OCI-LY1 (cell line): ENCODE results near the gene LANCL2.

Experiments used
- H2AFZ ChIP-seq: fragments of 200-600 bp; sonication (generic), shearing (Covaris generic); 2 replicates; pipeline ENCODE4 v1.6.0; 2014; ENCODE audit warnings: antibody characterized with exemption, mild to moderate bottlenecking, low read length
- H3F3A ChIP-seq: fragments of 200-600 bp; sonication (generic), shearing (Covaris generic); 2 replicates; pipeline ENCODE4 v1.6.0; 2014; ENCODE audit warnings: mild to moderate bottlenecking, antibody characterized with exemption, low read length, moderate library complexity; ENCODE audit not compliant: insufficient read depth
- H3K27ac ChIP-seq: fragments of 200-600 bp; sonication (generic); 2 replicates; pipeline ENCODE4 v1.5.1; 2014; ENCODE audit warnings: low read length, mixed run types, mild to moderate bottlenecking, low read depth; ENCODE audit not compliant: poor library complexity, severe bottlenecking
- H3K27me3 ChIP-seq: fragments of 200-600 bp; sonication (generic); 2 replicates; pipeline ENCODE4 v1.6.0; 2014; ENCODE audit warnings: antibody characterized with exemption, mild to moderate bottlenecking, low read length, moderate library complexity; ENCODE audit not compliant: insufficient read depth
- H3K36me3 ChIP-seq: fragments of 200-600 bp; sonication (generic); 2 replicates; pipeline ENCODE4 v1.6.1; 2014; ENCODE audit warnings: mild to moderate bottlenecking, antibody characterized with exemption, low read length, moderate library complexity, mixed read lengths; ENCODE audit not compliant: insufficient read depth
- H3K4me1 ChIP-seq: fragments of 200-600 bp; sonication (generic); 2 replicates; pipeline ENCODE4 v1.5.1; 2014; ENCODE audit warnings: mild to moderate bottlenecking, low read length, moderate library complexity; ENCODE audit not compliant: insufficient read depth, severe bottlenecking
- H3K4me2 ChIP-seq: fragments of 200-600 bp; sonication (generic), shearing (Covaris generic); 2 replicates; pipeline ENCODE4 v1.6.1; 2014; ENCODE audit warnings: low read length
- H3K4me3 ChIP-seq: fragments of 200-600 bp; sonication (generic); 2 replicates; pipeline ENCODE4 v1.5.1; 2014; ENCODE audit warnings: low read length, low read depth, mild to moderate bottlenecking, mixed read lengths; ENCODE audit not compliant: poor library complexity, severe bottlenecking
- H3K79me2 ChIP-seq: fragments of 200-600 bp; shearing (Covaris generic); 2 replicates; pipeline ENCODE4 v1.6.1; 2016; ENCODE audit warnings: mixed run types, low read length, mixed read lengths; ENCODE audit not compliant: insufficient read depth
- H3K9ac ChIP-seq: fragments of 200-600 bp; sonication (generic), shearing (Covaris generic); 2 replicates; pipeline ENCODE4 v1.6.1; 2014; ENCODE audit warnings: mild to moderate bottlenecking, low read length, mixed read lengths
- H3K9me2 ChIP-seq: fragments of 200-600 bp; sonication (generic), shearing (Covaris generic); 2 replicates; pipeline ENCODE4 v1.6.1; 2014; ENCODE audit warnings: low read depth, mild to moderate bottlenecking, low read length, mixed read lengths
- H3K9me3 ChIP-seq: fragments of 200-600 bp; shearing (Covaris generic); 2 replicates; pipeline ENCODE4 v1.6.1; 2014; ENCODE audit warnings: low read length, mixed read lengths
- H4K20me1 ChIP-seq: fragments of 200-600 bp; sonication (generic), shearing (Covaris generic); 2 replicates; pipeline ENCODE4 v1.6.0; 2016; ENCODE audit warnings: mild to moderate bottlenecking, low read length; ENCODE audit not compliant: insufficient read depth
- EZH2 ChIP-seq: fragments of 200-600 bp; sonication (generic), shearing (Covaris generic); IDR thresholded peaks from 2 replicates; pipeline ENCODE4 v1.8.0; 2017; ENCODE audit warnings: borderline replicate concordance, mixed run types, mild to moderate bottlenecking, antibody characterized with exemption, low read length, moderate library complexity, mixed read lengths
- TF ChIP-seq, protein P1 (sequence below): fragments of 200-600 bp; sonication (generic), shearing (Covaris generic); IDR thresholded peaks from 2 replicates; pipeline ENCODE4 v1.5.1; 2017; ENCODE audit warnings: mild to moderate bottlenecking, antibody characterized with exemption, low read length, moderate library complexity, mixed read lengths

Gene LANCL2

DNA sequence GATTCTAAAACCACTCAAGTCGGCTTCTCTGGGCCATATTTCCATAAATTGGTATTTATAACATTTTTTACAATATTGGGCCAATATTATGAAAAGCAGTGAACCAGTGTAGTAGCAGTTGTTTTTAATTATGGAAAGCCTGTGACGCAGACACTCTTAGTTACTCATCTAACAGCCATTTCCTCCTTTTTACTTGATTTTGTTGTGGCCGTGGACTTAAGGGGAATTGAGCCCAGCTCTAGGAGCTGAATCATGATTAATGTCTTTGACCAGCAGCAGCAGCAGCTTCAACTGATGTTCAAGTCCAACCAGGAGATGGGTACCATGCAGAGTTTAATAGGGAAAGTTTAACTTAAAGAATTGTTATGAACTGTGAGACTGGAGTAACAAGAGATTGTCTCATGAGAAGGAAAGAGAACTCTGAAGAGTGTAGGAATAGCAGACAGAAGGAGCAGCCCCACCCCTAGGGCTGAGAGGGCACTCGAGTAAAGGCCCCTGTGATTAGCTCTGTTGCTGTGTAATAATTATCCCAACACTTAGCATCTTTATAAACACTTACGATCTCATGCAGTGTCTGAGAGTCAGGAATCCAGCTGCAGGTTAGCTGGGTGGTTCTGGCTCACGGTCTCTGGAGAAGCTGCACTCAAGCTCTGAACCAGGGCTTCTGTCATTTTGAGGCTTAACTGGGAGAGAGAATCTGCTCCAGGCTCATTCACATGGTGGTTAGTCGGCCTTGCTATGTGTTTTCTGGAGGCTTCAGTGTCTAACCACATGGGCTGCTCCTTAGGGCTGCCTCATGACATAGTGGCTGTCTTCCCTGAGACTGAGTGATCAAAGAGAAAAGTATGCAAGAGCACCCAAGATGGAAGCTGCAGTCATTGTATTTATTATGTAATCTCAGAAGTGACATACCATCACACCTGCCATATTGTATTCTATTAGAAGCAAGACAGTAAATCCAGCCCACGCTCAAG is 4.6 kb downstream of the LANCL2 start:
- H3K9ac ChIP-seq = no peak overlapping the region
- H3F3A ChIP-seq = no peaks in the 10 kb centered on the region
- H3K4me3 ChIP-seq = no peak overlapping the region
- peaks cover 19% of the 10 kb centered on the region for H3K79me2 ChIP-seq
- H3K4me2 ChIP-seq = no peak overlapping the region
- H3K27me3 ChIP-seq = no peaks in the 10 kb centered on the region
- TF ChIP-seq, protein P1, sequence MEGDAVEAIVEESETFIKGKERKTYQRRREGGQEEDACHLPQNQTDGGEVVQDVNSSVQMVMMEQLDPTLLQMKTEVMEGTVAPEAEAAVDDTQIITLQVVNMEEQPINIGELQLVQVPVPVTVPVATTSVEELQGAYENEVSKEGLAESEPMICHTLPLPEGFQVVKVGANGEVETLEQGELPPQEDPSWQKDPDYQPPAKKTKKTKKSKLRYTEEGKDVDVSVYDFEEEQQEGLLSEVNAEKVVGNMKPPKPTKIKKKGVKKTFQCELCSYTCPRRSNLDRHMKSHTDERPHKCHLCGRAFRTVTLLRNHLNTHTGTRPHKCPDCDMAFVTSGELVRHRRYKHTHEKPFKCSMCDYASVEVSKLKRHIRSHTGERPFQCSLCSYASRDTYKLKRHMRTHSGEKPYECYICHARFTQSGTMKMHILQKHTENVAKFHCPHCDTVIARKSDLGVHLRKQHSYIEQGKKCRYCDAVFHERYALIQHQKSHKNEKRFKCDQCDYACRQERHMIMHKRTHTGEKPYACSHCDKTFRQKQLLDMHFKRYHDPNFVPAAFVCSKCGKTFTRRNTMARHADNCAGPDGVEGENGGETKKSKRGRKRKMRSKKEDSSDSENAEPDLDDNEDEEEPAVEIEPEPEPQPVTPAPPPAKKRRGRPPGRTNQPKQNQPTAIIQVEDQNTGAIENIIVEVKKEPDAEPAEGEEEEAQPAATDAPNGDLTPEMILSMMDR = no peak
- TF ChIP-seq EZH2 = no peak
- no peaks in the 10 kb centered on the region for H4K20me1 ChIP-seq
- H3K9me3 ChIP-seq = no peaks in the 10 kb centered on the region
- H3K27ac ChIP-seq = no peak overlapping the region
- H3K4me1 ChIP-seq = peaks cover 28% of the 10 kb centered on the region
- H2AFZ ChIP-seq = no peak overlapping the region
- peaks cover 8% of the 10 kb centered on the region; the same call in 1 of the 2 replicates for H3K36me3 ChIP-seq
- no peaks in the 10 kb centered on the region for H3K9me2 ChIP-seq

DNA sequence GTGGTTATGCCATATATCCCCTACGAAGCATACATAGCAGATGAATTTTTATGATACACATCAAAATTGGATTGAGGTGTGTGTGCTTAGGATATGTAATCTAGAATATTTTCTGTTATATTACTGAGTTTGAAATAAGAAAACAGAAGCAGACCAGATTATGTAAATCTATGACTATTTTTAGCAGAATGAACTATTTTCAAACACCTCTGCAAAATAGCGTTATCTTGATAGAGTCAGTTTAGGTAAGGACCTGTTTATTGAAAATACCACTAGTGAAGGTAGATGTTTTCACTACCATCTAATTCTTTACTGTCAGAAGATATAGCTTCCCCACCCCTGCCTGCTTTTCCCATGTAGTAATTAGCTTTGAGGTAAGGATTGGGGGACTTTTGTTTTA is 9.1 kb downstream of the LANCL2 start:
- Histone ChIP-seq H3K79me2 (no peaks in the 10 kb centered on the region), H3K4me2 (no peak overlapping the region), H4K20me1 (no peaks in the 10 kb centered on the region), H3K27ac (no peak overlapping the region), H3K9me2 (no peaks in the 10 kb centered on the region), H3K9ac (no peak overlapping the region), H2AFZ (no peak overlapping the region), H3K9me3 (no peaks in the 10 kb centered on the region), H3K36me3 (no peaks in the 10 kb centered on the region), H3K4me3 (no peak overlapping the region), H3K4me1 (peaks cover 5% of the 10 kb centered on the region), H3K27me3 (no peaks in the 10 kb centered on the region), H3F3A (no peaks in the 10 kb centered on the region)
- TF ChIP-seq EZH2 = no peak
- TF ChIP-seq, protein P1 = no peak

DNA sequence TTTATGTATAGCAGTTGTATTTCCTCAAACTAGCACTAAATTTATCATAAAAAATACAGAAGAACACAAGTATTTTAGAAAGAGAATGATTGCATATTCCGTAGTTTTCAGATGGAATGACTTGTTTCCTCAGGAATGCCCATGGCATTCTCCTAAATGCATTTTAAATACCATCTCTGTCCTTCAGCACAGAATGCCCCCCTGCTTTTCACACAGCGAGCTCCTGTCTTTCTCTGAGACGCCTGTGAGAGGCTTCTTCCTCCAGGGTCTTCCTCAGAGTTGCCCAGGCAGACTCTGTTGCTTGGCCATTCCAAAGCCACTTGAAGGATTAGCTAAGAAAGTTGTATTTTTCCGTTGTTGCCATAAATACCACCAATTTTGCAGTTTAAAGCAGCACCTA is 10.1 kb downstream of the LANCL2 start:
- Histone ChIP-seq H3K4me3 (no peak overlapping the region), H2AFZ (no peak overlapping the region), H3K36me3 (no peaks in the 10 kb centered on the region), H3K27ac (no peak overlapping the region), H3K27me3 (no peaks in the 10 kb centered on the region), H3F3A (no peaks in the 10 kb centered on the region), H3K9me3 (no peaks in the 10 kb centered on the region), H3K9ac (no peak overlapping the region), H3K4me1 (peaks cover 5% of the 10 kb centered on the region), H4K20me1 (no peaks in the 10 kb centered on the region), H3K9me2 (no peaks in the 10 kb centered on the region), H3K79me2 (no peaks in the 10 kb centered on the region), H3K4me2 (no peak overlapping the region)
- TF ChIP-seq, protein P1 = no peak
- no peak for TF ChIP-seq EZH2
